SW480 (cell line): ENCODE data around the gene MRC1.
"Not testable (repeated sequence)": the region's sequence is repeated elsewhere in the genome, so short reads cannot be mapped to it uniquely, and the experiment has no call there.

Experiments used
- DNase-seq: peaks from one replicate; pipeline ENCODE4 v3.0.0-alpha.2; 2016; ENCODE audit warnings: low spot score

MRC1 gene

DNA sequence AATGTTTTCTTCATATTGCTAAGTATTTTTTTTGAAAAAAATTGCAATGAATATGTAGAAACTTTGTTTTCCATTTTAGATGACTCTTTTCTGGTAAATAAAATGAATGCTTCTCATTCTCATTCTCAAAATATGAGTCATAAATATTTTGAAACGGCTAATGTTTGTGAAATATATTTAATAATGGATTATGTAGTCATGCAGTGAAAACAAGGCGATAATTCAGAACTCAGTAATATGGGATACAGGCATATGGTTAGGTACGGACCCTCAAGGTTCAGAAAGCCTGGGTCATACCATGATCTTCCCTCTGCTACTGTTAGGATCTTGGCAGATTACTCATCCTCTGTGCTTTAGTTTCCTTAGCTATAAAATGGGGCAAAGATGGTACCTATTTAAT is 96.3 kb downstream of the MRC1 start:
- no peak for DNase-seq

GRCh38 chr10:17906002-17906401 is 96.9 kb downstream of the MRC1 start:
- no peak for DNase-seq

DNA sequence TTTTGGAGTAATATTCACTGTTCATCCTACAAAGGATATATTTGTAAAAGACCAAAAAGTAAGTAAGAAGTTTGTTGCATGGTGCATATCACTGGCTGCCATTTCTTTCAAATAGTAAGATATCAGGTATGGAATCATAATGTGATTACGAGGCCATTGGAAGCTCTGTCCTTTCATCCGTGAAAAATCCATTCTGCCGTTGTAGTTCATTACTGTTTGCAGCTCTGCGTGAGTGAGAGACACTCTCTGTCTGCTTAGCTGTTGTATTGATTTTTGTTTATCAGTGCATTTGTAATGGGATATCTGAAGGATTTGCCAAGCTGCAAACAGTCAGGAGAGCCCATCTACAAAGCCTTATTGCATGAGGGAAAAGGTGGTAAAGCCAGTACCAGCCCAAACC is 98.5 kb downstream of the MRC1 start:
- DNase-seq: no peak

GRCh38 chr10:17910125-17910789 is 101.1 kb downstream of the MRC1 start:
- peak; percentile 62 for DNase-seq

DNA sequence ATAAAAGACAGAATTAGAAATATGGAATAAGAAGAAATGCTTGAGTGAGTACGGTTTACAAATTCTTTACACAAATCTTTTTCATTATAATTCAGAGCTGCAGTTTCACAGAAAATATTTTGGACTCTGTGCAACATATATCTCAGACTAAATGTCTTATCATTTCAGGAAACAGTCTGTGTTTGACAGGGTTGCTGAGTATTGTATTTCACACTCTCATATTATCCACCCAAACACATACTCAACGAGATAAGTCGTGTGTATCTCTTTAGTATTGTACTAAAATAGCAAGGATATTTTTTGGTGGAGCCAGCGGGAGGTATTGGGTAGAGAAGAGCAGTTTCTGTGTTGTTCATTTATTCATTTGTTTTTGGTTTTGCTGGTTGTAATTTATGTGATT is 103.6 kb downstream of the MRC1 start:
- no peak for DNase-seq

GRCh38 chr10:17913604-17914003 is 104.5 kb downstream of the MRC1 start:
- DNase-seq: no peak

DNA sequence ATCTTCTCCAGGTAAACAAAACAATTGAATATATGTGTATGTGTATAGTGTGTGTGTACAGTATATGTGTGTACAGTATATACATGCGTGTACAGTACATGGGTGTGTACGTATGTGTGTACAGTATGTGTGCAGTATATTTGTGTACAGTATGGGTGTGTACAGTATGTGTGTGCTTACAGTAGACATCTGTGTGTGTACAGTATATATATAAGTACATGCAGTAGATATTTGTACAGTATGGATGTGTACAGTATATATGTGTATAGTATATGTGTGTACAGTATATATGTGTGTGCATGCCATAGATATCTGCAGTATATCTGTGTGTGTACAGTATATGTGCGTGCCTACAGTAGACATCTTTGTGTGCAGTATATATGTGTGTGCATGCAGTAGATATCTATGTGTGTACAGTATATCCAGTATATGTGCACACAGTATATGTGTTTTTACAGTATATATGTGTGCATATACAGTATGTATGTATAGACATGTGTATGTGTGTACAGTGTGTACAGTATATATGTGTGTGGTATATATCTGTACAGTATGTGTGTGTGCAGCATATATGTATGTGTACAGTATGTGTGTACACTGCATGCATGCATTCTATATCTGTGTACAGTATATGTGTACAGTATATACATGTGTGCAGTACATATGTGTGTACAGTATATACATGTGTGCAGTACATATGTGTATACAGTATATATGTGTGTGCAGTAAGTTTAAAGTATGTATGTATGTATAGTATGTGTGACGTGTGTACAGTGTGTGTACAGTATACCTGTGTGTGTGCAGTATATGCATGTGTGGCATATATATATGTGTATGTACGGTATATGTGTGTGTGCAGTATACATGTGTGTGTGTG is 105.3 kb downstream of the MRC1 start:
- no peak for DNase-seq

- DNase-seq: no peak
These were observed 106.0 kb downstream of the MRC1 start for GRCh38 chr10:17915181-17915580.

DNA sequence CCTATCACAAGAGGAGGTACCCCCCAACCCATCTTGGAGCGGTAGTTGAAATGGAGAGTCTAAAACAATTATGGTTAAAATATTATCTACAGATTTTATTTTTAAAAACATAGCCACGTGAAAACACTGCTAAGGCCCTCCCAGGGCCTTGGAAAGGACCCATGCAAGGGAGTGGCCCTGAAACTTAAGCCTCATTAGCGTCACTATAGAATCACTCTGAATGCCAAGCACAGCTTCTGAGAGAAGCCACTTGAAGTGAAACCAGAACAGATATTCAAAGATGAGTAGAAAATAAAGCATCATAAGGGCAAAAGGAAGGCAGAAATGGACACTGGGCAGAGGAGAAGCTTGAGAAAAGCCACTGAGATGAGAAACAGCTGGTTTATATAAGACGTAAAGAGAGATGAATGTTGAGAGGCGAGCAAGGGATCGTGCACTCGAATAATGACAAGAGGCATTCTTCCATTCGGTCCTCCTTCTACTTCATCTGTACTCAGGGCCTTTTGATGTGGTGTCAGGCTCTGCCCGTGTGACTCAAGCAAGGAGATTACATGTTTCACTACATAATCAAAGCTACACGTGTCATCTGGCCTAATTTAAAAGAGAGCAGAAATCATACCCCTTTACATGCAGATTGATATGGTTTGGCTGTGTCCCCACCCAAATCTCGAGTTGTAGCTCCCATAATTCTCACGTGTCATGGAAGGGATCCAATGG is 109.2 kb downstream of the MRC1 start:
- DNase-seq: peak; percentile 16

DNA sequence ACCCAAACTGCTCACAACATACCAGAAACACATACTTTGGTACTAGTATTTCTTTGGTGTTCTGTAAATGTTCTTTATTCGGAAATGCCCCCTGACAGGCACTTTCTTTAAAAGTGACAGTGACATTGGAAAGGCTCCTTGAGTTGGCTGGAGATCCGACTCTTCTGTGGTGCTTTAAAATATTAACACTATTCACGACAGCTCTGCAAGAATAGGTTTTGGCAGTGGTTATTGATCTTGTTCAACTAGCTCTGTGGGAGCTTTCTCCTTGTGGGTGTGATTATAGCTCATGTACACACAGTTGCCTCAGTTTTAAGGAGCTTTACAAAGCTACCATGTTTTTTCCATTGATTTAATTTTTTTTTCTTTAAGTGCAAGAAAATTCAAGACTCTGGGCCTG is 112.2 kb downstream of the MRC1 start:
- no peak for DNase-seq

GRCh38 chr10:17923728-17924127 is 114.6 kb downstream of the MRC1 start:
- DNase-seq: no peak

DNA sequence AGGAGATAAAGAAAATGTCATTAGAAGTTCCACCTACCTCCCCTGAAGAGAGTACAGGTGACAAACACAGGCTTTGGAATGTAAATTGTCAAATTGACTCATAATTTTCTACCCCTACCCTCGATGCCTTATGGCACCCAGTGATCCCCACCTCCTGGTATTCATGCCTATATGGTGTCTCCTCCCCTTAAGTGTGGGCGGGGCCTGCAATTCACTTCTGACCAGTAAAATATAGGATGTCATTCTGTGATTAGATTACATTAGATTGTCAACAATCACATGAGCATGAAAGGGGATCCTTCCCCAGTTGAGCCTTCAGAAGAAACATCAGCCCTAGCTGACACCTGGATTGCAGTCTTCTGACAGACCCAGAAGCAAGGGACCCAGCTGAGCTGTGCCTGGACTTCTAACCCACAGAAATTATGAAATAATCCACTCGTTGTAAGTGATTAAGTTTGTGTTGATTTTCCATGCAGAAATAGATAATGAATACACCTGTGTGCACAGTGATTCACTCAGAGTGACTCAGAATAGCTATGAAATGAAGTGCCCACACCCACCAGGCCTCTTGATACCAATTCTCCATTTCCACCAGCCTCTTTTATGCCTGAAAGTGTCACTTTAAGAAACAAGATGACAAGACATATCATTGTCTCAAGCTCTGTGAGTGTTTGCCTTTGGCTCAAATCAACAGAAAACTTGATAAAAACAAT is 134.0 kb downstream of the MRC1 start:
- peak; percentile 19 for DNase-seq

DNA sequence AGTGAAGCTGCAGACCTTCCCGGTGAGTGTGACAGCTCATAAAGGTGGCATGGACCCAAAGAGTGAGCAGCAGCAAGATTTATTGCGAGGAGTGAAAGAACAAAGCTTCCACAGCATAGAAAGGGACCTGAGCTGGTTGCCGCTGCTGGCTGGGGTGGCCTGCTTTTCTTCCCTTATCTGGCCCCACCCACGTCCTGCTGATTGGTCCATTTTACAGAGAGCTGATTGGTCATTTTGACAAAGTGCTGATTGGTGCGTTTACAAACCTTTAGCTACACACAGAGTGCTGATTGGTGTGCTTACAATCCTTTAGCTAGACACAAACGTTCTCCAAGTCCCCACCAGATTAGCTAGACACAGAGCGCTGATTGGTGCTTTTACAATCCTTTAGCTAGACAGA is 141.1 kb downstream of the MRC1 start:
- DNase-seq: not testable (repeated sequence)

DNA sequence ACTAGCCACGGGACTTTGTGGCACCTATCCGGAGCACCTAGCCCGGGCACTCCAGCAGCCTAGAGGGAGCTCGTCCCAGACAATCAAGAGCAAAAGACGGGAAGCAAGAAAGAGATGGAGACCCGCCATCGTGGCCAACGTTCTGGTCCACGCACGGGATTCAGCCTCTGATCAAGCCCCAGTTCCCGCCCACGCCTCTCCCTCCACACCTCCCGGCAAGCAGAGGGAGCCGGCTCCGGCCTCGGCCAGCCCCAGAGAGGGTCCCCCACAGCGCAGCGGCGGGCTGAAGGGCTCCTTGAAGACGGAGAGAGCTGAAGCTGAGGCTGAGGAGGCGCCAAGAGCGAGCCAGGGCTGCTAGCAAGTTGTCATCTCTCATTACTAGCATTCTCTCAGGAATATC is 141.6 kb downstream of the MRC1 start:
- DNase-seq: no peak

DNA sequence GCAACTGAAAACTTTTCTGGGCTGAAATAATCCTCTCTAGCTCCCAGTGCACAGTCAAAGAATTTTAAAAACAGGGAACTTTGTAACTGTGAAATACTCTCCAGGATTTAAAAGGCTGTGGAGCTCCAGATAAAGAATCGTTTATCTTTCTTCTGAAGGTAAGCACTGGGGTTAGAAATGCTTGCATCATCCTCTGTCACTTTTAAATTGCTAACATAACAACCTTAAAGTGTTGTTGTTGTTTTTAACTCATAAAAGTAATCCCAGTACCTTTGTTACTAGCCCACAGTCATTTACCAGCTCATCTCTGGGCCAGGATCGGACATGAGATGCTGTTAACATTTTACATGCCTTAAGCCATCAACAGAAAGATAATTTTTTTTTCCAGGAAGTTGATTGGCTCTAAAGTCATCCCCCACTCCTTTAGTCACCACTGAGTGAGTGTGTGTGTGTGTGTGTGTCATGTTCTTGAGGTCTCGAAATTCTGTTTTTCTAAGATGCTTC is 142.8 kb downstream of the MRC1 start, which contains the start of gene SLC39A12:
SLC39A12 (plus strand) TSS at position 51 of the 504 bp plus-strand sequence. CDS start 1,359 bp downstream, outside the sequence.
- no peak for DNase-seq

GRCh38 chr10:17954372-17954771 is 145.2 kb downstream of the MRC1 start:
- not testable (repeated sequence) for DNase-seq

DNA sequence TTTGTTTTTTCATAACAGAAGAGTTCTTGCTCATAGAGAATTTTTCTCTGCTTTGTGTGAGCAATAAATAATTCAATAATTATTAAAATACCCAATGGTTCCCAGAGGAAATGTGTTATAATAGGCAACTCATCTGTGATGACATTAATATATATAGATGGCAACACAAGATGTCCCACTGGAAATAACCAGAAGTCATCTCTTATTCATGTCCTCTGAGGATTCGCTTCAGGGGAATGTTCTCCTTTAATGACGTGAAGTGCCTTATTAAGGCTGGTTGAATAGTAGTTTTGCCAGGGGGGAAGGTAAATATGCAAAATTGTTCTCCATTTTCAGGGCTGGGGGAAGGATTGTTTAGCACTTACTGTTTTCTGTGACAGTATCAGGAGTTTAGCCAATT is 145.7 kb downstream of the MRC1 start:
- DNase-seq: no peak

DNA sequence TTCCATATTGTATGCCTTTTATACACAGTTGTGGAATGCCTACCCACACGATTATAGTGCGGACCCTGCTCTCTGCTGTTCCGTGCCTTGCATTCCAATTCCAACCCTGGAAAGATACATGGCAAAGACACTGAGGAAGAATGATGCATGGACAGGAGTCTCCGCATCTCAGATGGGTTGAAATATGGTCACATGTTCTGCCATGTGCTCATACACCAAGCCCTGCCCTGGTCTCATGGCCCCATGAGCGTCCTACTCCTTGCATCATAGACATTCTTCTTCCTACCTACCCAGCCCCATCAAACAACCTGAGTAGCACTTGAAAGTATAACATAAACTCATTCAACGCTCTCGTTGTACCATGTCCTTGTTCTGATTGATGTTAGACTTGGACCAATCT is 148.9 kb downstream of the MRC1 start:
- DNase-seq: no peak

DNA sequence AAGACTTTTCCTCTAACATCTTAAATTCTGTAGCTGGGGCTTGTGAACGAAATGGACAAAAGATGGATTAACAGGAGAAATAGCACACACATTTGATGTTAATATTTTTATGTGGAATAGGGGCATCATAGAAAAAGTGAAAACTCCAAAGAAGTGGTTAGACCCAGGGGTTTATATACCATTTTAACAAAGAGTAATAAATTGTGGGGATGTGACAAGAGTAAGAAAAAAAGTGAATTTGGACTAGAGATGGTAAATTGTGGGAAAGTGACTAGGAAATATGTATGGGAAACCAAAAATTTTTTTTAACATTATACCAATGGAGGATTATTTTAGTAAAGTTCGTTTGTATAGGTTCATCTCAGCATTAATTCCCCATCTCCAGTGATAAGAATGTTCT is 150.7 kb downstream of the MRC1 start:
- DNase-seq: no peak
